H1 (cell line): ENCODE data around the gene HBS1L. TPM values are rescaled to one million over a fixed set of nuclear protein-coding genes. Genes with fewer than 3 reads are reported as not detected.

Source experiments
- CTCF ChIA-PET: fragments of 300-600 bp; sonication (Branson Sonifier 250); formaldehyde crosslinking; loops from one replicate; lab custom pipeline; 2021; ENCODE audit not compliant: partially characterized antibody; lab: Charles Lee
- POLR2A ChIA-PET: fragments of 300-600 bp; sonication (Branson Sonifier 250); formaldehyde crosslinking; loops from one replicate; lab custom pipeline; 2021; ENCODE audit warnings: inconsistent platforms; ENCODE audit not compliant: partially characterized antibody; lab: Charles Lee
- DNase-seq, 2 experiments: peaks; one replicate each; pipeline versions ENCODE4 v3.0.0 to v3.0.0-alpha.2; 2010 to 2022; ENCODE audit warnings: low spot score in 2 of 2, low read depth in 1 of 2, mixed read lengths in 1 of 2
- FAIRE-seq: peaks from 2 replicates; lab custom pipeline; 2011; peaks lifted over from hg19 to GRCh38; lab: Jason Lieb, UNC
- H2AFZ ChIP-seq: 2 replicates; pipeline ENCODE4 v1.8.1; 2012; ENCODE audit warnings: low read length, inconsistent platforms
- H2AK5ac ChIP-seq: 2 replicates; pipeline ENCODE4 v1.6.1; 2013; ENCODE audit warnings: low read depth, low read length
- H2BK120ac ChIP-seq: replicated peaks from 2 replicates; pipeline ENCODE3; 2013; ENCODE audit warnings: low read depth, low read length, inconsistent platforms
- H2BK12ac ChIP-seq: 2 replicates; pipeline ENCODE4 v1.6.1; 2013; ENCODE audit warnings: low read depth, low read length
- H2BK15ac ChIP-seq: 2 replicates; pipeline ENCODE4 v1.6.1; 2013; ENCODE audit warnings: low read length
- H2BK20ac ChIP-seq: 2 replicates; pipeline ENCODE4 v1.6.1; 2013; ENCODE audit warnings: low read length
- H2BK5ac ChIP-seq: 2 replicates; pipeline ENCODE4 v1.6.1; 2013; ENCODE audit warnings: low read depth, low read length
- H3K14ac ChIP-seq: 2 replicates; pipeline ENCODE4 v1.6.1; 2013; ENCODE audit warnings: inconsistent platforms; ENCODE audit not compliant: insufficient read length
- H3K18ac ChIP-seq: 2 replicates; pipeline ENCODE4 v1.6.1; 2013; ENCODE audit warnings: low read length; ENCODE audit errors: extremely low read depth
- H3K23ac ChIP-seq: 2 replicates; pipeline ENCODE4 v1.6.1; 2013; ENCODE audit warnings: inconsistent platforms; ENCODE audit not compliant: insufficient read length
- H3K23me2 ChIP-seq: 2 replicates; pipeline ENCODE4 v1.6.1; 2013; ENCODE audit warnings: low read depth, low read length
- H3K27ac ChIP-seq: 2 replicates; pipeline ENCODE4 v1.6.1; 2011; ENCODE audit warnings: low read depth, low read length, inconsistent platforms
- H3K27me3 ChIP-seq, 4 experiments: replicated peaks in 1 of 4; 1 replicate in 1 of 4; 2 replicates in 3 of 4; pipeline versions ENCODE4 v1.6.1 to v1.8.1; 2011 to 2013; ENCODE audit warnings: low read length in 3 of 4, mild to moderate bottlenecking in 3 of 4, inconsistent platforms in 2 of 4, mixed read lengths in 2 of 4, moderate library complexity in 1 of 4; ENCODE audit not compliant: control insufficient read depth in 3 of 4, insufficient read depth in 3 of 4; ENCODE audit errors: extremely low read depth in 1 of 4
- H3K36me3 ChIP-seq, 4 experiments: 2 replicates each; pipeline versions ENCODE4 v1.6.1 to v1.8.1; 2011 to 2013; ENCODE audit warnings: mild to moderate bottlenecking in 4 of 4, low read length in 3 of 4, moderate library complexity in 2 of 4, control low read depth in 1 of 4, inconsistent platforms in 1 of 4; ENCODE audit not compliant: insufficient read depth in 4 of 4, control insufficient read depth in 2 of 4
- H3K4ac ChIP-seq: replicated peaks from 2 replicates; pipeline ENCODE3; 2013; ENCODE audit warnings: low read length, low read depth, mixed read lengths, inconsistent platforms; ENCODE audit not compliant: insufficient read length
- H3K4me1 ChIP-seq, 4 experiments: replicated peaks in 1 of 4; 1 replicate in 1 of 4; 2 replicates in 3 of 4; pipeline versions ENCODE4 v1.6.1 to v1.8.1; 2011 to 2013; ENCODE audit warnings: low read length in 3 of 4, inconsistent platforms in 2 of 4, mixed read lengths in 1 of 4; ENCODE audit not compliant: insufficient read depth in 4 of 4, control insufficient read depth in 3 of 4
- H3K4me2 ChIP-seq, 2 experiments: 2 replicates each; pipeline versions ENCODE4 v1.6.1 to v1.8.1; 2011 to 2013; ENCODE audit warnings: low read depth in 2 of 2, low read length in 2 of 2, control low read depth in 1 of 2, inconsistent platforms in 1 of 2, mild to moderate bottlenecking in 1 of 2; ENCODE audit not compliant: insufficient read depth in 1 of 2
- H3K4me3 ChIP-seq, 4 experiments: fragments of 200-600, 300-600 bp in 1 of 4; sonication (generic), shearing (Covaris generic), sonication (Bioruptor Twin) in 1 of 4; 2 replicates each; pipeline versions ENCODE4 v1.5.1 to v1.8.1; 2011 to 2016; ENCODE audit warnings: low read length in 4 of 4, low read depth in 3 of 4, control low read depth in 2 of 4, inconsistent platforms in 2 of 4, mild to moderate bottlenecking in 2 of 4, mixed read lengths in 1 of 4, moderate library complexity in 1 of 4; ENCODE audit not compliant: insufficient read depth in 2 of 4; ENCODE audit errors: extremely low read depth in 1 of 4
- H3K56ac ChIP-seq: replicated peaks from 2 replicates; pipeline ENCODE3; 2013; ENCODE audit warnings: low read depth, mild to moderate bottlenecking, mixed read lengths, low read length, inconsistent platforms; ENCODE audit not compliant: insufficient read length
- H3K79me1 ChIP-seq: 2 replicates; pipeline ENCODE4 v1.6.1; 2013; ENCODE audit warnings: low read depth, low read length, control low read depth
- H3K79me2 ChIP-seq, 2 experiments: 2 replicates each; pipeline versions ENCODE4 v1.6.1 to v1.8.1; 2012 to 2013; ENCODE audit warnings: low read length in 2 of 2, mild to moderate bottlenecking in 2 of 2, inconsistent platforms in 1 of 2; ENCODE audit not compliant: insufficient read depth in 2 of 2, control insufficient read depth in 1 of 2
- H3K9ac ChIP-seq, 4 experiments: replicated peaks in 1 of 4; 1 replicate in 1 of 4; 2 replicates in 3 of 4; pipeline versions ENCODE4 v1.6.1 to v1.8.1; 2011 to 2013; ENCODE audit warnings: low read depth in 3 of 4, low read length in 3 of 4, control low read depth in 2 of 4, mild to moderate bottlenecking in 2 of 4, moderate library complexity in 2 of 4, inconsistent platforms in 1 of 4; ENCODE audit errors: extremely low read depth in 1 of 4
- H3K9me3 ChIP-seq, 2 experiments: 2 replicates each; pipeline versions ENCODE4 v1.6.1 to v1.8.1; 2012 to 2013; ENCODE audit warnings: mild to moderate bottlenecking in 2 of 2, moderate library complexity in 2 of 2, control low read depth in 1 of 2, inconsistent platforms in 1 of 2, low read depth in 1 of 2, low read length in 1 of 2, mixed read lengths in 1 of 2; ENCODE audit not compliant: insufficient read depth in 2 of 2
- H4K20me1 ChIP-seq, 2 experiments: replicated peaks in 1 of 2; 2 replicates each; pipeline versions ENCODE3 to v1.8.1; 2011 to 2013; ENCODE audit warnings: inconsistent platforms in 2 of 2, low read length in 2 of 2, mild to moderate bottlenecking in 1 of 2; ENCODE audit not compliant: insufficient read depth in 2 of 2, control insufficient read depth in 1 of 2
- H4K5ac ChIP-seq: 2 replicates; pipeline ENCODE4 v1.6.1; 2013; ENCODE audit warnings: low read length, low read depth, mixed read lengths, inconsistent platforms; ENCODE audit not compliant: insufficient read length
- H4K8ac ChIP-seq: 2 replicates; pipeline ENCODE4 v1.8.0; 2013; ENCODE audit warnings: mild to moderate bottlenecking, moderate library complexity, low read length, inconsistent platforms; ENCODE audit not compliant: insufficient read depth; ENCODE audit errors: extremely low read depth
- H4K91ac ChIP-seq: replicated peaks from 2 replicates; pipeline ENCODE3; 2013; ENCODE audit warnings: low read length, mixed read lengths, inconsistent platforms; ENCODE audit not compliant: insufficient read length
- ASH2L ChIP-seq: fragments of 200-600, 300-600 bp; sonication (generic); IDR thresholded peaks from one replicate; pipeline ENCODE4 v1.7.1; 2017; ENCODE audit warnings: low read length
- BRCA1 ChIP-seq: IDR thresholded peaks from 2 replicates; pipeline ENCODE4 v1.6.1; 2012; ENCODE audit warnings: low read depth, low read length, improper control_type of control experiment
- EGR1 ChIP-seq: IDR thresholded peaks from 2 replicates; pipeline ENCODE4 v1.6.1; 2011; ENCODE audit warnings: low read depth, low read length, borderline replicate concordance
- JUN ChIP-seq: IDR thresholded peaks from 2 replicates; pipeline ENCODE4 v1.6.1; 2011; ENCODE audit warnings: low read depth, mild to moderate bottlenecking, improper control_type of control experiment, low read length
- NRF1 ChIP-seq: IDR thresholded peaks from 2 replicates; pipeline ENCODE4 v1.6.1; 2011; ENCODE audit warnings: mild to moderate bottlenecking, low read depth, low read length, improper control_type of control experiment
- RAD21 ChIP-seq, 2 experiments: IDR thresholded peaks in 1 of 2; conservative IDR thresholded peaks in 1 of 2; 2 replicates each; pipeline ENCODE4 v1.6.1; 2011; ENCODE audit warnings: low read depth in 2 of 2, low read length in 2 of 2, improper control_type of control experiment in 1 of 2, inconsistent platforms in 1 of 2, mild to moderate bottlenecking in 1 of 2, moderate library complexity in 1 of 2
- RFX5 ChIP-seq: IDR thresholded peaks from 2 replicates; pipeline ENCODE4 v1.6.1; 2011; ENCODE audit warnings: low read depth, low read length, improper control_type of control experiment, borderline replicate concordance
- SP2 ChIP-seq: IDR thresholded peaks from 2 replicates; pipeline ENCODE4 v1.6.1; 2012; ENCODE audit warnings: mild to moderate bottlenecking, low read length, inconsistent platforms
- SUZ12 ChIP-seq: fragments of 200-600 bp; sonication (generic); IDR thresholded peaks from 2 replicates; pipeline ENCODE4 v1.6.1; 2012; ENCODE audit warnings: mild to moderate bottlenecking, inconsistent platforms, low read length, moderate library complexity, mixed read lengths
- TAF1 ChIP-seq: IDR thresholded peaks from 2 replicates; pipeline ENCODE4 v1.6.1; 2011; ENCODE audit warnings: mild to moderate bottlenecking, low read depth, low read length
- YY1 ChIP-seq: IDR thresholded peaks from 2 replicates; pipeline ENCODE4 v1.6.1; 2011; ENCODE audit warnings: low read depth, mild to moderate bottlenecking, low read length
- whole genome bisulfite sequencing, 2 experiments: shearing (Covaris generic) in 1 of 2; methylation state at CpG; one replicate each; pipeline versions ENCODE4 v1.1.6 to v1.1.7; 2013 to 2015; ENCODE audit warnings: low lambda C conversion rate in 2 of 2, mixed read lengths in 2 of 2, inconsistent platforms in 1 of 2, low coverage in 1 of 2, missing lambda C conversion rate in 1 of 2; ENCODE audit not compliant: insufficient replicate concordance in 2 of 2, insufficient coverage in 1 of 2, insufficient read length in 1 of 2; ENCODE audit errors: extremely low coverage in 1 of 2, missing lambda C conversion rate in 1 of 2; 5-methylcytosine and 5-hydroxymethylcytosine counted together
- polyA plus RNA-seq, 7 experiments: library from polyadenylated mRNA; depleted of rRNA in 3 of 7; stranded (reverse) in 5 of 7; unstranded in 2 of 7; fragments of >200 nt in 5 of 7; fragments of 200-250 nt in 2 of 7; gene quantifications; 1 replicate in 5 of 7; 2 replicates in 1 of 7; 4 replicates in 1 of 7; pipeline versions ENCODE4 v1.2.1 to v1.2.3, GENCODE V29; 2011 to 2013; ENCODE audit warnings: missing spikeins in 2 of 7, mixed read lengths in 2 of 7
- total RNA-seq: library from RNA; stranded (reverse); fragmentation: NEBNext Ultra II Directional; extraction: Animal tissue kit (Norgen Biotek cat#: 25700); gene quantifications from 2 replicates; pipeline ENCODE4 v1.2.1, GENCODE V29; 2021
- TF ChIP-seq, protein P1 (sequence below): IDR thresholded peaks from 2 replicates; pipeline ENCODE4 v1.6.1; 2011; ENCODE audit warnings: low read depth, mild to moderate bottlenecking, low read length; ENCODE audit not compliant: insufficient read depth

Gene HBS1L
- total and polyA plus RNA-seq, 2 of the 8 experiments (the other 6 are each of a cell fraction or from before 2014, with no cell fraction given), result 28.1 to 97.1 TPM

DNA sequence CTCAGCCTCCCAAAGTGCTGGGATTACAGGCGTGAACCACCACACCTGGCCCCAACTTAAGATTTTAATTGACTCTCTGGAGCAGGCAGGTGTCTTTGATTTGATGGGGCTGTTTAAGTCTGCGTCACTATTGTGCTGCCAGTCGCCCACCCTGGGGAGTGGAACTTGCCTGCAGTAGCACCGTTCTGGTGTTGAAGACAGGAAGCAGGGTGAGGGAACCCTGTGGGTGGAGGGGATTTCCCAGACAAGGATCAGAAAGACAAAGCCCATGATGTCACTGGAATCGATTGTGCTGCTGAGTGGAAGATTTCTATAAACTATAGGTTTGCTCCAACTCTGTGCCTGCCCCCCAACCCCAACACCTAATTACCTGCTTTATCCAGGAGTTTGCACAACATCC lies 115.7 kb downstream of the HBS1L start:
- no peak overlapping the region for H3K4me3 ChIP-seq
- DNase-seq, result no peak

More for the DNA sequence above, 115.7 kb downstream of the HBS1L start:
- H4K5ac ChIP-seq, result no peak overlapping the region
- no peak overlapping the region for H2BK20ac ChIP-seq
- POLR2A ChIA-PET, result no interaction called here
- no peaks in the 10 kb centered on the region for H3K79me2 ChIP-seq
- H4K20me1 ChIP-seq, result no peaks in the 10 kb centered on the region
- H3K36me3 ChIP-seq, result no peaks in the 10 kb centered on the region
- no peak overlapping the region for H3K9ac ChIP-seq
- no peak overlapping the region for H3K27ac ChIP-seq
- no peak overlapping the region for H3K4me2 ChIP-seq
- H3K23me2 ChIP-seq, result no peaks in the 10 kb centered on the region
- TF ChIP-seq NRF1, result no peak
- no peak for TF ChIP-seq RFX5
- no peak for TF ChIP-seq SUZ12
- no peak for TF ChIP-seq BRCA1
- no peak for TF ChIP-seq YY1
- TF ChIP-seq TAF1, result no peak
- no peak for TF ChIP-seq JUN
- TF ChIP-seq, protein P1, sequence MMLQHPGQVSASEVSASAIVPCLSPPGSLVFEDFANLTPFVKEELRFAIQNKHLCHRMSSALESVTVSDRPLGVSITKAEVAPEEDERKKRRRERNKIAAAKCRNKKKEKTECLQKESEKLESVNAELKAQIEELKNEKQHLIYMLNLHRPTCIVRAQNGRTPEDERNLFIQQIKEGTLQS, result no peak
- no peak for TF ChIP-seq EGR1
- TF ChIP-seq ASH2L, result no peak
- no peak for TF ChIP-seq RAD21 (IDR thresholded peaks at IDR 0.05 in 1 of 2, conservative IDR thresholded peaks at IDR 0.05 in 1 of 2; ENCODE audit: low read depth in 2 of 2, low read length in 2 of 2)
- no peak for TF ChIP-seq SP2
- no peak overlapping the region for H2AK5ac ChIP-seq
- H3K14ac ChIP-seq, result no peak overlapping the region
- no peak overlapping the region for H3K18ac ChIP-seq
- H3K56ac ChIP-seq, result no peak overlapping the region
- CTCF ChIA-PET, result interaction anchor here (0.7 to 5.3 kb wide), 22 partner anchors 8 to 828 kb away, joined by 3 to 38 read pairs (median 6); partner anchors contain the start of gene ALDH8A1
- H3K9me3 ChIP-seq, result no peaks in the 10 kb centered on the region
- no peaks in the 10 kb centered on the region for H3K27me3 ChIP-seq
- no peak overlapping the region for H2BK15ac ChIP-seq
- FAIRE-seq, result no peak
- H2BK5ac ChIP-seq, result no peak overlapping the region
- 74% methylated on average over 5 of the region's 5 CpGs; no CpG with 5 or more reads in 1 of the 2 experiments for WGBS, 2 experiments
- no peak overlapping the region for H3K4ac ChIP-seq
- peaks cover 0 to 3% (median 0%) of the 10 kb centered on the region in 4 experiments; a peak in 1 of 7 replicates for H3K4me1 ChIP-seq
- H2BK120ac ChIP-seq, result no peak overlapping the region
- H3K23ac ChIP-seq, result no peak overlapping the region
- no peak overlapping the region for H4K91ac ChIP-seq
- H4K8ac ChIP-seq, result no peak overlapping the region
- no peak overlapping the region for H2BK12ac ChIP-seq
- 0 out of 2 replicates have a peak overlapping the region, but pooled peaks have one; percentile 41 for H2AFZ ChIP-seq
- no peaks in the 10 kb centered on the region for H3K79me1 ChIP-seq
